Ovary (tissue), 3 donors: ENCODE measurements around the gene CACNA2D3.

Experiments
- POLR2A ChIP-seq: fragments of 450-650 bp; IDR thresholded peaks from one replicate; pipeline ENCODE4 v1.6.1; 2017; ENCODE audit warnings: antibody characterized with exemption, mild to moderate bottlenecking, moderate library complexity
- TF ChIP-seq, protein P1 (sequence below), 3 donors: fragments of 450-650 bp in 2 of 3; fragments of 200-600 bp in 1 of 3; IDR thresholded peaks; one replicate each; pipeline versions ENCODE4 v1.5.1 to v1.8.0; 2016 to 2022; ENCODE audit warnings: antibody characterized with exemption in 3 of 3, mild to moderate bottlenecking in 1 of 3
- donor health status: DM: no; HTN: no; CAD: no.

DNA sequence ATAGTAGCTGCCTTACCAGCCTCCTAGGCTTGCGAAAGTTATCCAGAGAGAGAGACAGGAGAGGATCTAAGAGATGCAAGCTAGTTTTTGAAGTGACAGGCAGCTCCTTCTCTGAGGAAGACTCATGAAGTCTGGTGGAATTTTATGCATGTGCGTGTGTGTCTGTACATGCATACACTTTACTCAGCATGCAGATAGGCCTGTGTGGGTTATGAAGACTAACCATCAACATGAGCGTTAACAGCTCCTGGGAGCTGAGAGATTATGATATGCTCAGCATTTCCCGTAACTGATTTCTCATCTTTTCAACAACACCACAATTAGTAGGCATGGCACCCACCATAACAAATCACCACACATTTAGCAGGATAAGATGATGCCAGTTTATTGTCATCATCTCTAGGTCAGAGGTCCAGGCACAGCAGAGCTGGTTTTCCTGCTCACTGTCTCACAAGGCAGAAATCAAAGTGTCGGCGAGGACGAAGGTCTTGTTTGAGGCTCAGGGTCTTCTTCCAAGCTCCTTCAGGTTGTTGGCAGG is 239.5 kb downstream of the CACNA2D3 start:
- TF ChIP-seq, protein P1, sequence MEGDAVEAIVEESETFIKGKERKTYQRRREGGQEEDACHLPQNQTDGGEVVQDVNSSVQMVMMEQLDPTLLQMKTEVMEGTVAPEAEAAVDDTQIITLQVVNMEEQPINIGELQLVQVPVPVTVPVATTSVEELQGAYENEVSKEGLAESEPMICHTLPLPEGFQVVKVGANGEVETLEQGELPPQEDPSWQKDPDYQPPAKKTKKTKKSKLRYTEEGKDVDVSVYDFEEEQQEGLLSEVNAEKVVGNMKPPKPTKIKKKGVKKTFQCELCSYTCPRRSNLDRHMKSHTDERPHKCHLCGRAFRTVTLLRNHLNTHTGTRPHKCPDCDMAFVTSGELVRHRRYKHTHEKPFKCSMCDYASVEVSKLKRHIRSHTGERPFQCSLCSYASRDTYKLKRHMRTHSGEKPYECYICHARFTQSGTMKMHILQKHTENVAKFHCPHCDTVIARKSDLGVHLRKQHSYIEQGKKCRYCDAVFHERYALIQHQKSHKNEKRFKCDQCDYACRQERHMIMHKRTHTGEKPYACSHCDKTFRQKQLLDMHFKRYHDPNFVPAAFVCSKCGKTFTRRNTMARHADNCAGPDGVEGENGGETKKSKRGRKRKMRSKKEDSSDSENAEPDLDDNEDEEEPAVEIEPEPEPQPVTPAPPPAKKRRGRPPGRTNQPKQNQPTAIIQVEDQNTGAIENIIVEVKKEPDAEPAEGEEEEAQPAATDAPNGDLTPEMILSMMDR (IDR thresholded peaks at IDR 0.05): no peak
- no peak for TF ChIP-seq POLR2A
